ENCODE measurements around the gene TNRC6B. TPM values are rescaled to one million over a fixed set of nuclear protein-coding genes. Genes with fewer than 3 reads are reported as not detected.

TNRC6B gene
- total and polyA plus RNA-seq, 4 donors, result 2.0 to 85.0 (median 46.0) TPM

DNA sequence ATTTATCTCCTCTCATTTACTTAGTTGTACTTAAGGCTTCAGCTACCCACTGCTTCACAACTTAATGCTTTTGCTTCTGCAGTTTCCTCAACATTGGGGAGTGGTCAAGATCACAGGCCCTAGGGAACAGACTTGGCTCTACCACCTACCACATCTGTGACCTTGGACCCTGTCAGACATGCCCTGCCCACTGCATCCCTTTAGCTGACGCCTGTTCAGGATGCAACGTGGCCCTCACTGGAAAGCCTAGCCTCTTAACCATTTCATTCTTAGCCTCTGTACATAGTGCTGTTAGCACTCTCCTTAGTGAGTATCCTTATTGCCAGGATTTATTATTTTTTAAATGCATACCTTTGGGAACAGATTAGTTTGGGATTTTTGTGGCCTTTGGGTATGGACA, 34.4 kb downstream of the TNRC6B start:
- no peaks in the 10 kb centered on the region for H3K36me3 ChIP-seq (ENCODE audit: control insufficient read depth in 1 of 2, insufficient read depth in 2 of 2, low read length in 1 of 2)
- H3K9me3 ChIP-seq (ENCODE audit: control insufficient read depth, low read length), result no peaks in the 10 kb centered on the region
- peaks cover 0 to 2% of the 10 kb centered on the region in 2 donors for H3K4me1 ChIP-seq (ENCODE audit: control insufficient read depth in 1 of 2, insufficient read depth in 2 of 2, low read length in 2 of 2)
- intact Hi-C loops (cut with DNase I), result no loop called here
- WGBS, 2 donors, result 2 to 10% methylated on average over 2 of the region's 2 CpGs
- no peaks in the 10 kb centered on the region for H3K27me3 ChIP-seq (ENCODE audit: control insufficient read depth in 1 of 2, insufficient read depth in 2 of 2, low read length in 1 of 2)
- H3K27ac ChIP-seq (ENCODE audit: low read depth in 1 of 2, low read length in 2 of 2), result peak overlapping the region in 1 of 2 donors; percentile 48
- ATAC-seq (ENCODE audit: low FRiP score) (no peak), DNase-seq (no peak)
- H3K4me3 ChIP-seq (ENCODE audit: low read length in 2 of 2), result no peak overlapping the region

GRCh38 chr22:40213478-40213877, 35.8 kb downstream of the TNRC6B start:
- no peaks in the 10 kb centered on the region for H3K36me3 ChIP-seq (ENCODE audit: control insufficient read depth in 1 of 2, insufficient read depth in 2 of 2, low read length in 1 of 2)
- DNase-seq (no peak), ATAC-seq (ENCODE audit: low FRiP score) (no peak)
- H3K27me3 ChIP-seq (ENCODE audit: control insufficient read depth in 1 of 2, insufficient read depth in 2 of 2, low read length in 1 of 2), result no peaks in the 10 kb centered on the region
- no peak overlapping the region for H3K4me3 ChIP-seq (ENCODE audit: low read length in 2 of 2)
- intact Hi-C loops (cut with DNase I), result no loop called here
- WGBS, 2 donors, result 25 to 26% methylated on average over 4 of the region's 4 CpGs
- no peaks in the 10 kb centered on the region for H3K4me1 ChIP-seq (ENCODE audit: control insufficient read depth in 1 of 2, insufficient read depth in 2 of 2, low read length in 2 of 2)
- H3K9me3 ChIP-seq (ENCODE audit: control insufficient read depth, low read length), result no peaks in the 10 kb centered on the region
- no peak overlapping the region for H3K27ac ChIP-seq (ENCODE audit: low read depth in 1 of 2, low read length in 2 of 2)

- Histone ChIP-seq H3K27ac (ENCODE audit: low read depth in 1 of 2, low read length in 2 of 2) (no peak overlapping the region), H3K4me3 (ENCODE audit: low read length in 2 of 2) (no peak overlapping the region), H3K36me3 (ENCODE audit: control insufficient read depth in 1 of 2, insufficient read depth in 2 of 2, low read length in 1 of 2) (no peaks in the 10 kb centered on the region), H3K4me1 (ENCODE audit: control insufficient read depth in 1 of 2, insufficient read depth in 2 of 2, low read length in 2 of 2) (peaks cover 0 to 5% of the 10 kb centered on the region in 2 donors), H3K27me3 (ENCODE audit: control insufficient read depth in 1 of 2, insufficient read depth in 2 of 2, low read length in 1 of 2) (no peaks in the 10 kb centered on the region), H3K9me3 (ENCODE audit: control insufficient read depth, low read length) (no peaks in the 10 kb centered on the region)
- 35 to 39% methylated on average over 3 of the region's 3 CpGs for WGBS, 2 donors
- intact Hi-C loops (cut with DNase I), result no loop called here
- no peak for ATAC-seq (ENCODE audit: low FRiP score)
- peak in 1 of 2 donors; percentile 71 for DNase-seq
These were observed 37.5 kb downstream of the TNRC6B start for GRCh38 chr22:40215266-40215665.

DNA sequence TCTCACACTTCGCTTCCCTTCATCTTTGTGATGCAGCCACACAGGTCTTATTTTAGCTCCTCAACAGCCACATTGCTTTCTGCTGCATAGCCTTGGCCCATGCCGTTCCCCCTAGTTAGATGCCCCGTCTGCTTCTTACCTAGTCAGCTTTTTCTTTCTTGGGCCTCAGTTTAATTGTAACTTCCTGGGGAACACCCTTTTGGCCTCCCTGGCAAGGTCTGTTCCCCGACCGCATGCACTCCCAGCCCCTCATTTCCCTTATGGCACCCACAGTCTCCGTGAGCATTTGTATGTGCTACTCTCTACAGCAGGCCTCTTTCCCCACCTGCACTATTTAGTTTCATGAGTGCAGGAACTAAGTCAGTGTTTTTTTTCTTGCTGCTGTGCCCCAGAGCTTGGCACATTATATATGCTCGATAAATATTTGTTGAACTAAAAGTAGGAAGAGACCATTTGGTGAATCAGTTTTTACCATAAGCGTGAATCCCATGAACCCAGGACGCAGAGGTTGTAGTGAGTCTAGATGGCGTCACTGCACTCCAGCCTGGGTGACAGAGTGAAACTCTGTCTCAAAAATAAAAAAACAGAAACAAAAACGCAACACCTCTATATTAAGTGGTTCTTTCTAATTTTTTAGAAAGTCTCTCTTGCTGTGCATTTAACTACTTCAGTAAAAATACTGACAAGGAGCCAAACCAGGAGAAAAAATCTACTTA, 38.5 kb downstream of the TNRC6B start:
- DNase-seq (no peak), ATAC-seq (ENCODE audit: low FRiP score) (no peak)
- Histone ChIP-seq H3K36me3 (ENCODE audit: control insufficient read depth in 1 of 2, insufficient read depth in 2 of 2, low read length in 1 of 2) (no peaks in the 10 kb centered on the region), H3K4me3 (ENCODE audit: low read length in 2 of 2) (no peak overlapping the region), H3K27me3 (ENCODE audit: control insufficient read depth in 1 of 2, insufficient read depth in 2 of 2, low read length in 1 of 2) (no peaks in the 10 kb centered on the region), H3K9me3 (ENCODE audit: control insufficient read depth, low read length) (no peaks in the 10 kb centered on the region), H3K27ac (ENCODE audit: low read depth in 1 of 2, low read length in 2 of 2) (no peak overlapping the region), H3K4me1 (ENCODE audit: control insufficient read depth in 1 of 2, insufficient read depth in 2 of 2, low read length in 2 of 2) (peaks cover 2 to 5% of the 10 kb centered on the region in 2 donors)
- intact Hi-C loops (cut with DNase I), result no loop called here
- WGBS, 2 donors, result 83 to 88% methylated on average over 11 of the region's 11 CpGs

DNA sequence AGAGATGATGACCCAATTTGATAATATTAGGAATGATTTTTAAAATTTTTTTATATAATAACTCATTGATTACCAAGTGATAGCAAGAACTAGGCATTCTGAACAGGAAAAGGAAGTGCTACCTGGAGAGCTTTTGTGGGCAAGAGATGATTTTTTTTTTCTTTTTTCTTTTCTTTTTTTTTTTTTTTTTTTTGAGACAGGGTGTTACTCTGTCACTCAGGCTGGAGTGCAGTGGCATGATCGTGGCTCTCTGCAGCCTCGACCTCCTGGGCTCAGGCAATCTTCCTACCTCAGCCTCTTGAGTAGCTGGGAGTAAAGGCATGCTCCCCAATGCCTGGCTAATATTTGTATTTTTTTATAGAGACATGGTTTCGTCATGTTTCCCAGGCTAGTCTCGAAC, 40.4 kb downstream of the TNRC6B start:
- Histone ChIP-seq H3K9me3 (ENCODE audit: control insufficient read depth, low read length) (no peaks in the 10 kb centered on the region), H3K4me1 (ENCODE audit: control insufficient read depth in 1 of 2, insufficient read depth in 2 of 2, low read length in 2 of 2) (peaks cover 2 to 7% of the 10 kb centered on the region in 2 donors), H3K4me3 (ENCODE audit: low read length in 2 of 2) (no peak overlapping the region), H3K27me3 (ENCODE audit: control insufficient read depth in 1 of 2, insufficient read depth in 2 of 2, low read length in 1 of 2) (no peaks in the 10 kb centered on the region), H3K27ac (ENCODE audit: low read depth in 1 of 2, low read length in 2 of 2) (peak overlapping the region; percentile 0 to 53), H3K36me3 (ENCODE audit: control insufficient read depth in 1 of 2, insufficient read depth in 2 of 2, low read length in 1 of 2) (no peaks in the 10 kb centered on the region)
- intact Hi-C loops (cut with DNase I), result no loop called here
- 55 to 58% methylated on average over 4 of the region's 4 CpGs for WGBS, 2 donors
- DNase-seq (no peak), ATAC-seq (ENCODE audit: low FRiP score) (no peak)

GRCh38 chr22:40218723-40219294, 41.1 kb downstream of the TNRC6B start:
- DNase-seq (no peak), ATAC-seq (ENCODE audit: low FRiP score) (no peak)
- Histone ChIP-seq H3K4me3 (ENCODE audit: low read length in 2 of 2) (no peak overlapping the region), H3K9me3 (ENCODE audit: control insufficient read depth, low read length) (no peaks in the 10 kb centered on the region), H3K36me3 (ENCODE audit: control insufficient read depth in 1 of 2, insufficient read depth in 2 of 2, low read length in 1 of 2) (no peaks in the 10 kb centered on the region), H3K27ac (ENCODE audit: low read depth in 1 of 2, low read length in 2 of 2) (peak overlapping the region; percentile 0 to 68), H3K27me3 (ENCODE audit: control insufficient read depth in 1 of 2, insufficient read depth in 2 of 2, low read length in 1 of 2) (no peaks in the 10 kb centered on the region), H3K4me1 (ENCODE audit: control insufficient read depth in 1 of 2, insufficient read depth in 2 of 2, low read length in 2 of 2) (peaks cover 2 to 7% of the 10 kb centered on the region in 2 donors)
- intact Hi-C loops (cut with DNase I), result no loop called here
- WGBS, 2 donors, result 28 to 33% methylated on average over 6 of the region's 6 CpGs

DNA sequence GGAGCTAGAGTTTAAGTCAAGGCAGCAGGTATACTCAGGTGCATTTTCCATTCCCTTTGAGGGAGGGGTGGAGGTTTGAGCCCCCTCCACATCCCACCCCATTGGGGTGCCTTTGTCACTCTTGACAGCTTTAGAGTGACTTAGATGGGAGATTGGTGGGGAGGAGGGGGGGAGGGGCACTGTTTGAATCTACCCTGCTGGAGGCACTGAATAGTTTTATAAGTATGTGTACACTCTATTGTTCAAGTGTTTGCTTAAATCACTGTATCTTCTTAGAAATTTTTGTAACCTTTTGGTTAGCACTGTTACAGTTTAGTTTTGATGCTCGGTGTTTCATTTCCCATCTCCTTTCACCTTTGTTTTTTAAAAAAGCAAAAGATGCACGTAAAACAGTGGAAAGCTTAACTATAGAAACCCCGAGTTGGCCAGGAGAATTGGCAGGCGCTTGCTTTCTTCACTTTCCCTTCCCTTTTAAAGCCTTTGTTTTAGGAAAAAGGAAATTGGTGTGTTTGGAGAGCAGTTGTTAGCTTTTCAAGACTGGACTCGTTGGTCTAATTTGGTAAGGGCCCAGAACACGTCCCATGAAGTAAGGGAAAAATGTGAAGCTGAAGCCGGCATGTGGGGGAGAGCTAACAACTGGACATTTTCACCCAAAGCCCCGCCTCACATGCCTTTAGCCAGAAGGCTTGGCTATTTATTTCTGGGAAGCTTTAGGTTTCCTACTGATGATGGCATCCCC, 42.8 kb downstream of the TNRC6B start:
- Histone ChIP-seq H3K4me3 (ENCODE audit: low read length in 2 of 2) (no peak overlapping the region), H3K27ac (ENCODE audit: low read depth in 1 of 2, low read length in 2 of 2) (peak overlapping the region; percentile 47 to 80), H3K9me3 (ENCODE audit: control insufficient read depth, low read length) (no peaks in the 10 kb centered on the region), H3K4me1 (ENCODE audit: control insufficient read depth in 1 of 2, insufficient read depth in 2 of 2, low read length in 2 of 2) (peaks cover 2 to 12% of the 10 kb centered on the region in 2 donors), H3K36me3 (ENCODE audit: control insufficient read depth in 1 of 2, insufficient read depth in 2 of 2, low read length in 1 of 2) (no peaks in the 10 kb centered on the region), H3K27me3 (ENCODE audit: control insufficient read depth in 1 of 2, insufficient read depth in 2 of 2, low read length in 1 of 2) (no peaks in the 10 kb centered on the region)
- no peak for DNase-seq
- ATAC-seq (ENCODE audit: low FRiP score), result peak; percentile 43
- intact Hi-C loops (cut with DNase I), result no loop called here
- 2 to 10% methylated on average over 8 of the region's 8 CpGs for WGBS, 2 donors

DNA sequence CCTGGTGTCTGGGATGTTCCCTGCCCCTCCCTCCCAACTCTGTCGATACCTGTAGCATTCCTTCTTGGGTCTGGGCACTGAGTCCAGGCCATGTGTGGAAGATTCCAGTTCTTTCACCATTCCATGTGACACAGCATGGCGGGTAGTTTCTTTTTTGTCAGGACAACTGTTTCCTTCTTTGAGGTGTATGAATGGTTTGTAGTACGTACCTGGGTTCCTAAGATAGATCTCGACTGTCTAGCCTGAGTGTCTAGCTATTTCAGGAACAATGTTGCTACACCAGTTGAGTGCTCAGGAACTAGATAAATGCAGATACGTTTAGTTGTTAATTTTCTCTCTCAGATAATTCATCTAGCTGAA, 43.3 kb downstream of the TNRC6B start:
- ATAC-seq (ENCODE audit: low FRiP score) (no peak), DNase-seq (no peak)
- H3K27me3 ChIP-seq (ENCODE audit: control insufficient read depth in 1 of 2, insufficient read depth in 2 of 2, low read length in 1 of 2), result no peaks in the 10 kb centered on the region
- H3K36me3 ChIP-seq (ENCODE audit: control insufficient read depth in 1 of 2, insufficient read depth in 2 of 2, low read length in 1 of 2), result no peaks in the 10 kb centered on the region
- intact Hi-C loops (cut with DNase I), result no loop called here
- WGBS, 2 donors, result 28% methylated on average over 5 of the region's 5 CpGs
- H3K9me3 ChIP-seq (ENCODE audit: control insufficient read depth, low read length), result no peaks in the 10 kb centered on the region
- peak overlapping the region; percentile 68 to 80 for H3K27ac ChIP-seq (ENCODE audit: low read depth in 1 of 2, low read length in 2 of 2)
- peaks cover 2 to 12% of the 10 kb centered on the region in 2 donors for H3K4me1 ChIP-seq (ENCODE audit: control insufficient read depth in 1 of 2, insufficient read depth in 2 of 2, low read length in 2 of 2)
- H3K4me3 ChIP-seq (ENCODE audit: low read length in 2 of 2), result no peak overlapping the region

All from aorta (tissue), 5 donors.